Fibroblast of pulmonary artery (primary cell): Measurements from ENCODE around the gene CD34.

ENCODE experiments used
- DNase-seq: peaks from one replicate; pipeline ENCODE4 v3.0.0-alpha.2; 2010; ENCODE audit warnings: low read depth
- H3K4me3 ChIP-seq: replicated peaks from 2 replicates; pipeline ENCODE4 v1.5.1; 2011; ENCODE audit warnings: low read depth, mild to moderate bottlenecking, control low read depth, low read length, moderate library complexity
- CTCF ChIP-seq: IDR thresholded peaks from 2 replicates; pipeline ENCODE4 v1.5.1; 2011; ENCODE audit warnings: mild to moderate bottlenecking, control low read depth, low read length, inconsistent platforms; ENCODE audit errors: missing control alignments

Gene CD34

GRCh38 chr1:207836591-207837347 lies 74.2 kb downstream of the CD34 start:
- TF ChIP-seq CTCF = no peak
- no peak overlapping the region for H3K4me3 ChIP-seq
- no peak for DNase-seq

- no peak overlapping the region for H3K4me3 ChIP-seq
- DNase-seq = no peak
- TF ChIP-seq CTCF = no peak
Measured at GRCh38 chr1:207835958-207836357, 75.0 kb downstream of the CD34 start.

- no peak overlapping the region for H3K4me3 ChIP-seq
- TF ChIP-seq CTCF = no peak
- no peak for DNase-seq
Measured at GRCh38 chr1:207833956-207834660, 76.8 kb downstream of the CD34 start.

GRCh38 chr1:207833381-207833780 lies 77.5 kb downstream of the CD34 start:
- TF ChIP-seq CTCF = no peak
- DNase-seq = no peak
- no peak overlapping the region for H3K4me3 ChIP-seq

- TF ChIP-seq CTCF = no peak
- H3K4me3 ChIP-seq = no peak overlapping the region
- no peak for DNase-seq
Measured at GRCh38 chr1:207832796-207833195, 78.1 kb downstream of the CD34 start.

- DNase-seq = no peak
- no peak for TF ChIP-seq CTCF
- no peak overlapping the region for H3K4me3 ChIP-seq
Measured at GRCh38 chr1:207831517-207832327, 79.2 kb downstream of the CD34 start.
